NCI-H1436 (cell line): ENCODE measurements around the gene CDH13.

Experiments
- DNase-seq: peaks from one replicate; lab custom pipeline; 2025; lab: John Stamatoyannopoulos, UW

Gene CDH13

GRCh38 chr16:83807710-83808572 lies 1181.2 kb downstream of the CDH13 start, which contains the start of gene HSBP1:
HSBP1 (plus strand) TSS chr16:83807978; CDS start chr16:83808077, 99 bp downstream.
- peak; percentile 91 for DNase-seq

GRCh38 chr16:83808573-83809014 lies 1181.8 kb downstream of the CDH13 start:
- no peak for DNase-seq

GRCh38 chr16:83809092-83809491 lies 1182.3 kb downstream of the CDH13 start:
- DNase-seq: no peak

GRCh38 chr16:83810901-83811300 lies 1184.1 kb downstream of the CDH13 start:
- no peak for DNase-seq

- peak; percentile 17 for DNase-seq
Observed at GRCh38 chr16:83813823-83814658, 1187.3 kb downstream of the CDH13 start.

- DNase-seq: no peak
Observed at GRCh38 chr16:83814659-83814985, 1187.9 kb downstream of the CDH13 start.

- no peak for DNase-seq
Observed at GRCh38 chr16:83817022-83817421, 1190.3 kb downstream of the CDH13 start.

GRCh38 chr16:83818276-83818675 lies 1191.5 kb downstream of the CDH13 start:
- no peak for DNase-seq

GRCh38 chr16:83819361-83819760 lies 1192.6 kb downstream of the CDH13 start:
- no peak for DNase-seq

- peak; percentile 68 for DNase-seq
Observed at GRCh38 chr16:83826146-83826913, 1199.6 kb downstream of the CDH13 start.

- no peak for DNase-seq
Observed at GRCh38 chr16:83830091-83830768, 1203.5 kb downstream of the CDH13 start.

GRCh38 chr16:83830769-83831455 lies 1204.1 kb downstream of the CDH13 start:
- no peak for DNase-seq

GRCh38 chr16:83831456-83831987 lies 1204.8 kb downstream of the CDH13 start:
- no peak for DNase-seq

- no peak for DNase-seq
Observed at GRCh38 chr16:83833921-83834320, 1207.2 kb downstream of the CDH13 start.

- DNase-seq: peak; percentile 7
Observed at GRCh38 chr16:83835586-83836566, 1209.1 kb downstream of the CDH13 start.

GRCh38 chr16:83837566-83837965 lies 1210.8 kb downstream of the CDH13 start:
- DNase-seq: no peak

- DNase-seq: no peak
Observed at GRCh38 chr16:83838151-83838550, 1211.4 kb downstream of the CDH13 start.

GRCh38 chr16:83839561-83839960 lies 1212.8 kb downstream of the CDH13 start:
- DNase-seq: no peak

- DNase-seq: no peak
Observed at GRCh38 chr16:83840060-83840617, 1213.4 kb downstream of the CDH13 start.
